Measurements from ENCODE around the gene ORAI1. TPM values are rescaled to one million over a fixed set of nuclear protein-coding genes. Genes with fewer than 3 reads are reported as not detected.
"Not testable (repeated sequence)": the region's sequence is repeated elsewhere in the genome, so short reads cannot be mapped to it uniquely, and the experiment has no call there.

ORAI1 gene
- total and polyA plus RNA-seq, 2 experiments from 2014 or later = 41.5 to 72.2 TPM

GRCh38 chr12:121582583-121583333, 43.6 kb upstream of the ORAI1 start:
- TF ChIP-seq, protein P1, sequence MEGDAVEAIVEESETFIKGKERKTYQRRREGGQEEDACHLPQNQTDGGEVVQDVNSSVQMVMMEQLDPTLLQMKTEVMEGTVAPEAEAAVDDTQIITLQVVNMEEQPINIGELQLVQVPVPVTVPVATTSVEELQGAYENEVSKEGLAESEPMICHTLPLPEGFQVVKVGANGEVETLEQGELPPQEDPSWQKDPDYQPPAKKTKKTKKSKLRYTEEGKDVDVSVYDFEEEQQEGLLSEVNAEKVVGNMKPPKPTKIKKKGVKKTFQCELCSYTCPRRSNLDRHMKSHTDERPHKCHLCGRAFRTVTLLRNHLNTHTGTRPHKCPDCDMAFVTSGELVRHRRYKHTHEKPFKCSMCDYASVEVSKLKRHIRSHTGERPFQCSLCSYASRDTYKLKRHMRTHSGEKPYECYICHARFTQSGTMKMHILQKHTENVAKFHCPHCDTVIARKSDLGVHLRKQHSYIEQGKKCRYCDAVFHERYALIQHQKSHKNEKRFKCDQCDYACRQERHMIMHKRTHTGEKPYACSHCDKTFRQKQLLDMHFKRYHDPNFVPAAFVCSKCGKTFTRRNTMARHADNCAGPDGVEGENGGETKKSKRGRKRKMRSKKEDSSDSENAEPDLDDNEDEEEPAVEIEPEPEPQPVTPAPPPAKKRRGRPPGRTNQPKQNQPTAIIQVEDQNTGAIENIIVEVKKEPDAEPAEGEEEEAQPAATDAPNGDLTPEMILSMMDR (IDR thresholded peaks at IDR 0.05; ENCODE audit: low read depth, low read length) = no peak
- Histone ChIP-seq H3K36me3 (no peaks in the 10 kb centered on the region), H3K27me3 (no peaks in the 10 kb centered on the region), H3K9me3 (ENCODE audit: low read depth) (no peaks in the 10 kb centered on the region), H3K27ac (peak overlapping the region; percentile 96), H3K4me1 (ENCODE audit: low read depth) (peaks cover 36% of the 10 kb centered on the region), H3K4me3 (peak overlapping the region; percentile 48)
- peak; percentile 48 to 79 for DNase-seq (ENCODE audit: low read depth in 1 of 2, low spot score in 1 of 2)

DNA sequence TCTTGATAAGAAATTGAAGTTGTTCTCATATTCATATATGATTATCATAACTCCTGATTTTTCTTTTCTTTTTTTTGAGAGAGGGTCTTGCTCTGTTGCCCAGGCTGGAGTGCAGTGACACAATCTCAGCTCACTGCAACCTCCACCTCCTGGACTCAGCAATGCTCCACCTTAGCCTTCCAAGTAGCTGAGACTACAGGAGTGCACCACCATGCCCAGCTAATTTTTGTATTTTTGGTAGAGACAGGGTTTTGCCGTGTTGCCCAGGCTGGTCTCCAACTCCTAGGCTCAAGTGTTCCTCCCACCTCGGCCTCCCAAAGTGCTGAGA, 43.0 kb upstream of the ORAI1 start:
- DNase-seq (ENCODE audit: low read depth in 1 of 2, low spot score in 1 of 2); H3K27me3 ChIP-seq; H3K9me3 ChIP-seq (ENCODE audit: low read depth); H3K4me3 ChIP-seq; H3K36me3 ChIP-seq: not testable (repeated sequence)
- peaks cover 30% of the 10 kb centered on the region for H3K4me1 ChIP-seq (ENCODE audit: low read depth)
- peak overlapping the region; percentile 96 for H3K27ac ChIP-seq

GRCh38 chr12:121584885-121585284, 41.4 kb upstream of the ORAI1 start:
- DNase-seq (ENCODE audit: low read depth in 1 of 2, low spot score in 1 of 2); H3K9me3 ChIP-seq (ENCODE audit: low read depth); H3K27ac ChIP-seq: not testable (repeated sequence)

GRCh38 chr12:121590476-121591143, 35.7 kb upstream of the ORAI1 start:
- H3K27ac ChIP-seq = peak overlapping the region; percentile 78
- no peaks in the 10 kb centered on the region for H3K27me3 ChIP-seq
- DNase-seq (ENCODE audit: low read depth in 1 of 2, low spot score in 1 of 2) = peak; percentile 12 to 26
- H3K4me3 ChIP-seq = peak overlapping the region; percentile 19
- H3K4me1 ChIP-seq (ENCODE audit: low read depth) = peaks cover 8% of the 10 kb centered on the region
- no peaks in the 10 kb centered on the region for H3K36me3 ChIP-seq
- no peaks in the 10 kb centered on the region for H3K9me3 ChIP-seq (ENCODE audit: low read depth)
- TF ChIP-seq, protein P1 (IDR thresholded peaks at IDR 0.05; ENCODE audit: low read depth, low read length) = no peak

More at GRCh38 chr12:121584885-121585284, 41.4 kb upstream of the ORAI1 start:
- H3K36me3 ChIP-seq, H3K4me3 ChIP-seq, H3K27me3 ChIP-seq: not testable (repeated sequence)
- H3K4me1 ChIP-seq (ENCODE audit: low read depth) = peaks cover 25% of the 10 kb centered on the region

DNA sequence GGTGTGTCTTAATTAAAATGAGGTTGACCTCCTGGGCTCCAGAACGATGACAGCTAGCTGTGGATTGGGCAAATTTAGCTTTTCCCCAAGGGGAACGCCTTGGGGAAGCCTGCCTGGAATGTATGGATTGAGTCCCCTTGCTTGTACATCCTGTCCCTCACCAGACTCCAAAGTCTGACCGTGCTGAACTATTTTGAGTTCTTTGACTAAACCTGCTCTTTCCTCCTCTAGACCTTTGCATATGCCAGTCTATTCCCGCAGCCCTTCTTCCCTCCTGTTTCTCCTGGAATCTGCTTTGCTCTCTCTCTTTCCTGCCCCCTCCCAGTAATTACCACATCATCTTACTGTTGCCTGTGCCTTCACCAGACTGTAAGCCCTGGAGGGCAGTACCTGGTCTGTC, 34.0 kb upstream of the ORAI1 start:
- Histone ChIP-seq H3K36me3 (no peaks in the 10 kb centered on the region), H3K9me3 (ENCODE audit: low read depth) (no peaks in the 10 kb centered on the region), H3K4me1 (ENCODE audit: low read depth) (peaks cover 8% of the 10 kb centered on the region), H3K4me3 (no peak overlapping the region), H3K27ac (no peak overlapping the region), H3K27me3 (no peaks in the 10 kb centered on the region)
- no peak for DNase-seq (ENCODE audit: low read depth in 1 of 2, low spot score in 1 of 2)
- TF ChIP-seq, protein P1 (IDR thresholded peaks at IDR 0.05; ENCODE audit: low read depth, low read length) = no peak

DNA sequence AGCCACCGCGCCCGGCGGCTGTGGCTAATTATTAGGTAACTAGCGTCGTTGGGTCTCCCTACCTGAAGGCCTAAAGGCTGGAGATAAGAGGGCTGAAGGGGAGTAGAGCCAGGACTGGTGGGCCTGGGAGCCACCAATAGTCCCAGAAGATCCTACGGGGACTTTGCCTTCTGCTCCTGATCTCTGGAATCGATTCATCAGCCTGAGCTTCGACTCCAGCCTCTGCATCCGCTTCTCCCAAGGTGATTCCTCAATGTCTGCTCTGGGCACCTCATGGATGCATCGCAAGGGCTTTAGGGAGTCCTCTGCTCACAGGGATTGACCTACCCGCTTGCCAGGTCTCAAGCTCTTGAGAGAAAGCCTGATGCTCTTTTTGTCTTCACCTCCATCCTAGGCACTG, 30.8 kb upstream of the ORAI1 start:
- no peak overlapping the region for H3K27ac ChIP-seq
- TF ChIP-seq, protein P1 (IDR thresholded peaks at IDR 0.05; ENCODE audit: low read depth, low read length) = no peak
- no peaks in the 10 kb centered on the region for H3K36me3 ChIP-seq
- no peaks in the 10 kb centered on the region for H3K9me3 ChIP-seq (ENCODE audit: low read depth)
- peaks cover 5% of the 10 kb centered on the region for H3K4me1 ChIP-seq (ENCODE audit: low read depth)
- no peaks in the 10 kb centered on the region for H3K27me3 ChIP-seq
- H3K4me3 ChIP-seq = no peak overlapping the region
- no peak for DNase-seq (ENCODE audit: low read depth in 1 of 2, low spot score in 1 of 2)
